Mesothelial cell of epicardium (in vitro differentiated cells): Measurements from ENCODE around the gene LIN37. TPM values are rescaled to one million over a fixed set of nuclear protein-coding genes. Genes with fewer than 3 reads are reported as not detected.

Source experiments
- DNase-seq, 2 experiments: peaks; one replicate each; pipeline ENCODE4 v3.0.0; 2021; ENCODE audit warnings: low spot score in 2 of 2; ENCODE audit not compliant: unreplicated experiment in 2 of 2
- H3K27ac Mint-ChIP-seq: 2 replicates; pipeline ENCODE4 v1.8.0; 2021; ENCODE audit warnings: mixed read lengths
- H3K27me3 Mint-ChIP-seq: 2 replicates; pipeline ENCODE4 v1.8.0; 2021; ENCODE audit warnings: low read depth, mixed read lengths
- H3K36me3 Mint-ChIP-seq: 2 replicates; pipeline ENCODE4 v1.8.0; 2021; ENCODE audit warnings: mixed read lengths
- H3K4me1 Mint-ChIP-seq: 2 replicates; pipeline ENCODE4 v1.8.0; 2021; ENCODE audit warnings: mixed read lengths
- H3K4me3 Mint-ChIP-seq: 2 replicates; pipeline ENCODE4 v1.8.0; 2021; ENCODE audit warnings: mild to moderate bottlenecking, moderate library complexity, mixed read lengths
- H3K9me3 Mint-ChIP-seq: 2 replicates; pipeline ENCODE4 v1.8.0; 2021; ENCODE audit warnings: mixed read lengths
- CTCF ChIP-seq: fragments of 200-600 bp; sonication (generic); IDR thresholded peaks from one replicate; pipeline ENCODE4 v1.5.0; 2021; ENCODE audit warnings: antibody characterized with exemption; ENCODE audit not compliant: unreplicated experiment
- total RNA-seq: library from RNA; stranded (reverse); gene quantifications from 3 replicates; pipeline ENCODE4 v1.2.1, GENCODE V29; 2021

Gene LIN37
- total RNA-seq, 1 donor from 2014 or later = 12.0 TPM

- peak overlapping the region; percentile 93 for H3K27ac Mint-ChIP-seq
- no peak for TF ChIP-seq CTCF
- no peaks in the 10 kb centered on the region for H3K9me3 Mint-ChIP-seq
- H3K4me1 Mint-ChIP-seq = peaks cover 21% of the 10 kb centered on the region
- peaks cover 9% of the 10 kb centered on the region for H3K27me3 Mint-ChIP-seq
- H3K36me3 Mint-ChIP-seq = peaks cover 4% of the 10 kb centered on the region
- H3K4me3 Mint-ChIP-seq = peak overlapping the region; percentile 67
- no peak for DNase-seq
These were observed 7.4 kb downstream of the LIN37 start for GRCh38 chr19:35755550-35756376.

- Mint-ChIP-seq H3K4me1 (peaks cover 21% of the 10 kb centered on the region), H3K27me3 (peaks cover 9% of the 10 kb centered on the region), H3K4me3 (peak within 1 kb of the TSS; percentile 97), H3K36me3 (peaks cover 4% of the 10 kb centered on the region), H3K9me3 (no peaks in the 10 kb centered on the region), H3K27ac (peak within 1 kb of the TSS; percentile 96)
- TF ChIP-seq CTCF = no peak
- peak in 1 of 2 experiments; percentile 55 for DNase-seq
These were observed 8.2 kb downstream of the LIN37 start, which contains the start of gene HSPB6 for GRCh38 chr19:35756377-35757230. Gene HSPB6, minus strand, starts transcription at chr19:35757029. Its CDS starts 21 bp downstream, at chr19:35757008.

GRCh38 chr19:35757231-35757748 is 8.9 kb downstream of the LIN37 start:
- Mint-ChIP-seq H3K4me1 (peaks cover 21% of the 10 kb centered on the region), H3K36me3 (peaks cover 4% of the 10 kb centered on the region), H3K27ac (peak overlapping the region; percentile 96), H3K9me3 (no peaks in the 10 kb centered on the region), H3K27me3 (peaks cover 9% of the 10 kb centered on the region), H3K4me3 (peak overlapping the region; percentile 97)
- DNase-seq = peak in 1 of 2 experiments; percentile 75
- no peak for TF ChIP-seq CTCF

- peaks cover 9% of the 10 kb centered on the region for H3K27me3 Mint-ChIP-seq
- H3K9me3 Mint-ChIP-seq = no peaks in the 10 kb centered on the region
- peaks cover 4% of the 10 kb centered on the region for H3K36me3 Mint-ChIP-seq
- no peak for TF ChIP-seq CTCF
- peak within 1 kb of the TSS; percentile 97 for H3K4me3 Mint-ChIP-seq
- peak; percentile 95 to 97 for DNase-seq
- peak within 1 kb of the TSS; percentile 96 for H3K27ac Mint-ChIP-seq
- peaks cover 21% of the 10 kb centered on the region for H3K4me1 Mint-ChIP-seq
These were observed 9.6 kb downstream of the LIN37 start, which contains the start of gene PROSER3 for GRCh38 chr19:35757749-35758608. Gene PROSER3, plus strand, starts transcription at chr19:35758176. Its CDS starts 40 bp downstream, at chr19:35758216.

GRCh38 chr19:35759697-35760096 is 11.3 kb downstream of the LIN37 start:
- no peak for TF ChIP-seq CTCF
- H3K27ac Mint-ChIP-seq = no peak overlapping the region
- H3K36me3 Mint-ChIP-seq = peaks cover 3% of the 10 kb centered on the region
- peaks cover 21% of the 10 kb centered on the region for H3K4me1 Mint-ChIP-seq
- H3K4me3 Mint-ChIP-seq = peak overlapping the region; percentile 97
- DNase-seq = no peak
- peaks cover 8% of the 10 kb centered on the region for H3K27me3 Mint-ChIP-seq
- no peaks in the 10 kb centered on the region for H3K9me3 Mint-ChIP-seq
